HepG2 (cell line): Measurements from ENCODE around the gene ORC3. TPM values are rescaled to one million over a fixed set of nuclear protein-coding genes. Genes with fewer than 3 reads are reported as not detected.

Experiments used
- ARID5B ChIP-seq: IDR thresholded peaks from 2 replicates; pipeline ENCODE4 v1.4.0; 2020; ENCODE audit warnings: mild to moderate bottlenecking, missing genetic modification reagents
- CSRNP2 ChIP-seq: sonication (generic); formaldehyde crosslinking; conservative IDR thresholded peaks from 2 replicates; pipeline ENCODE4 v1.8.0; 2022; ENCODE audit warnings: low read depth, missing genetic modification reagents
- DRAP1 ChIP-seq: IDR thresholded peaks from 2 replicates; pipeline ENCODE4 v1.6.1; 2016; ENCODE audit warnings: missing genetic modification reagents, missing compliant biosample characterization
- EHMT2 ChIP-seq: fragments of 200-600 bp; sonication (generic); IDR thresholded peaks from 2 replicates; pipeline ENCODE4 v1.7.0; 2017; ENCODE audit warnings: antibody characterized with exemption, low read depth, low read length, borderline replicate concordance
- GATAD1 ChIP-seq: IDR thresholded peaks from 2 replicates; pipeline ENCODE4 v1.6.1; 2016; ENCODE audit warnings: missing genetic modification reagents, missing compliant biosample characterization
- IRF2 ChIP-seq: IDR thresholded peaks from 2 replicates; pipeline ENCODE4 v1.6.1; 2018; ENCODE audit warnings: missing genetic modification reagents, missing compliant biosample characterization
- MIXL1 ChIP-seq: IDR thresholded peaks from 2 replicates; pipeline ENCODE4 v1.6.1; 2016
- MXD3 ChIP-seq: IDR thresholded peaks from 2 replicates; pipeline ENCODE4 v1.6.1; 2016; ENCODE audit warnings: mild to moderate bottlenecking, missing biosample characterization, missing genetic modification reagents
- PAXIP1 ChIP-seq: sonication (generic); formaldehyde crosslinking; conservative IDR thresholded peaks from 2 replicates; pipeline ENCODE4 v1.4.0; 2020; ENCODE audit warnings: mild to moderate bottlenecking, missing genetic modification reagents, moderate library complexity
- PRDM4 ChIP-seq: sonication (generic); formaldehyde crosslinking; IDR thresholded peaks from 2 replicates; pipeline ENCODE4 v1.9.0; 2021; ENCODE audit warnings: missing genetic modification reagents, borderline replicate concordance
- SOX6 ChIP-seq, 2 experiments: fragments of 450-650 bp in 1 of 2; sonication (generic) in 1 of 2; formaldehyde crosslinking in 1 of 2; IDR thresholded peaks; 2 replicates each; pipeline versions ENCODE4 v1.4.0 to v1.6.1; 2017 to 2020; ENCODE audit warnings: antibody characterized with exemption in 1 of 2, mild to moderate bottlenecking in 1 of 2, missing genetic modification reagents in 1 of 2
- SRSF4 ChIP-seq: fragments of 200-400 bp; formaldehyde crosslinking; IDR thresholded peaks from one replicate; pipeline ENCODE4 v1.6.1; 2018; ENCODE audit warnings: mild to moderate bottlenecking, low read depth, low read length, moderate library complexity; ENCODE audit not compliant: poor library complexity, severe bottlenecking
- TBL1XR1 ChIP-seq: fragments of 150-350 bp; IDR thresholded peaks from 2 replicates; pipeline ENCODE4 v1.6.1; 2014; ENCODE audit warnings: borderline replicate concordance, low read length; ENCODE audit not compliant: partially characterized antibody
- ZKSCAN1 ChIP-seq: fragments of 150-350 bp; IDR thresholded peaks from 2 replicates; pipeline ENCODE4 v1.6.1; 2014; ENCODE audit warnings: low read length
- ZNF563 ChIP-seq: sonication (generic); formaldehyde crosslinking; IDR thresholded peaks from 2 replicates; pipeline ENCODE4 v1.8.0; 2022; ENCODE audit warnings: mild to moderate bottlenecking, moderate library complexity, missing genetic modification reagents
- ZSCAN31 ChIP-seq: sonication (generic); formaldehyde crosslinking; IDR thresholded peaks from 2 replicates; pipeline ENCODE4 v1.5.0; 2020; ENCODE audit warnings: low read depth, mild to moderate bottlenecking, missing genetic modification reagents
- polyA plus RNA-seq, 8 experiments: library from polyadenylated mRNA; depleted of rRNA in 3 of 8; stranded (reverse) in 7 of 8; unstranded in 1 of 8; fragments of >200 nt; fragmentation: Illumina TruSeq in 4 of 8; extraction: Trizol in 4 of 8; gene quantifications; 2 replicates each; pipeline versions ENCODE4 v1.2.1 to v1.2.3, GENCODE V29; 2011 to 2016; ENCODE audit warnings: low read depth in 4 of 8, missing spikeins in 1 of 8, mixed read lengths in 1 of 8; ENCODE audit not compliant: insufficient read depth in 1 of 8
- total RNA-seq, 5 experiments: library from RNA; depleted of rRNA; stranded (reverse); fragments of >200 nt; fragmentation: Illumina TruSeq; extraction: Trizol; gene quantifications; 2 replicates each; pipeline ENCODE4 v1.2.3, GENCODE V29; 2016; ENCODE audit warnings: low read depth in 1 of 5

The ORC3 gene
- total and polyA plus RNA-seq, 2 of the 13 experiments (the other 11 are each of a cell fraction or from before 2014, with no cell fraction given): 21.8 to 43.5 TPM

GRCh38 chr6:87672641-87673040, 82.7 kb downstream of the ORC3 start (continued):
- TF ChIP-seq PRDM4 (no peak), ZSCAN31 (CRISPR knock-in tag) (no peak), MXD3 (CRISPR knock-in tag) (no peak), ARID5B (peak; percentile 76; the same call in 1 of the 2 replicates), SOX6 (IDR thresholded peaks at IDR 0.05) (no peak), SOX6 (CRISPR knock-in tag; IDR thresholded peaks at IDR 0.05) (peak; percentile 57; the same call in 1 of the 2 replicates), MIXL1 (CRISPR knock-in tag) (no peak), TBL1XR1 (no peak), ZKSCAN1 (no peak), EHMT2 (0 out of 2 replicates have a peak, but pooled peaks have one; percentile 12), PAXIP1 (peak; percentile 59), IRF2 (peak; percentile 24; the same call in 1 of the 2 replicates), ZNF563 (CRISPR knock-in tag) (no peak), GATAD1 (CRISPR knock-in tag) (no peak), CSRNP2 (CRISPR knock-in tag) (no peak), DRAP1 (CRISPR knock-in tag) (0 out of 2 replicates have a peak, but pooled peaks have one; percentile 24), SRSF4 (no peak)
